Adipocyte (in vitro differentiated cells): Measurements from ENCODE around the gene SIDT2.

Experiments
- DNase-seq: peaks from one replicate; pipeline ENCODE4 v3.0.0-alpha.2; 2015; ENCODE audit warnings: low read depth
- H3K27me3 ChIP-seq: replicated peaks from 2 replicates; pipeline ENCODE4 v1.7.0; 2013; ENCODE audit warnings: mild to moderate bottlenecking, low read length, moderate library complexity; ENCODE audit not compliant: control insufficient read depth, insufficient read depth
- H3K36me3 ChIP-seq: 2 replicates; pipeline ENCODE4 v1.7.0; 2013; ENCODE audit warnings: low read length, mild to moderate bottlenecking, moderate library complexity; ENCODE audit not compliant: control insufficient read depth, insufficient read depth, severe bottlenecking
- H3K4me1 ChIP-seq: 2 replicates; pipeline ENCODE4 v1.7.0; 2013; ENCODE audit warnings: mild to moderate bottlenecking, low read length, moderate library complexity; ENCODE audit not compliant: control insufficient read depth, insufficient read depth
- H3K4me3 ChIP-seq: 2 replicates; pipeline ENCODE4 v1.7.0; 2013; ENCODE audit warnings: mild to moderate bottlenecking, low read length, moderate library complexity
- H3K9ac ChIP-seq: 2 replicates; pipeline ENCODE4 v1.7.0; 2013; ENCODE audit warnings: mild to moderate bottlenecking, low read length, moderate library complexity
- H3K9me3 ChIP-seq: 2 replicates; pipeline ENCODE4 v1.7.0; 2013; ENCODE audit warnings: mild to moderate bottlenecking, low read length, moderate library complexity; ENCODE audit not compliant: control insufficient read depth

Gene SIDT2

GRCh38 chr11:117146521-117146920, 32.0 kb upstream of the SIDT2 start:
- H3K27me3 ChIP-seq: no peaks in the 10 kb centered on the region
- peaks cover 28% of the 10 kb centered on the region for H3K4me1 ChIP-seq
- H3K4me3 ChIP-seq: peak overlapping the region; percentile 85
- peak; percentile 21 for DNase-seq
- H3K9ac ChIP-seq: no peak overlapping the region
- H3K9me3 ChIP-seq: no peaks in the 10 kb centered on the region
- peaks cover 23% of the 10 kb centered on the region for H3K36me3 ChIP-seq

GRCh38 chr11:117152066-117152465, 26.5 kb upstream of the SIDT2 start:
- H3K36me3 ChIP-seq: peaks cover 59% of the 10 kb centered on the region
- peaks cover 14% of the 10 kb centered on the region for H3K4me1 ChIP-seq
- no peaks in the 10 kb centered on the region for H3K9me3 ChIP-seq
- no peak overlapping the region for H3K4me3 ChIP-seq
- no peaks in the 10 kb centered on the region for H3K27me3 ChIP-seq
- H3K9ac ChIP-seq: no peak overlapping the region
- no peak for DNase-seq

GRCh38 chr11:117154468-117154867, 24.1 kb upstream of the SIDT2 start:
- Histone ChIP-seq H3K36me3 (peaks cover 59% of the 10 kb centered on the region), H3K9me3 (no peaks in the 10 kb centered on the region)
- DNase-seq: no peak

GRCh38 chr11:117157507-117157906, 21.0 kb upstream of the SIDT2 start:
- no peaks in the 10 kb centered on the region for H3K27me3 ChIP-seq
- DNase-seq: no peak
- peaks cover 7% of the 10 kb centered on the region for H3K4me1 ChIP-seq
- H3K4me3 ChIP-seq: no peak overlapping the region
- H3K9ac ChIP-seq: no peak overlapping the region
- H3K9me3 ChIP-seq: no peaks in the 10 kb centered on the region
- H3K36me3 ChIP-seq: peaks cover 81% of the 10 kb centered on the region

More at GRCh38 chr11:117154468-117154867, 24.1 kb upstream of the SIDT2 start:
- Histone ChIP-seq H3K4me1 (peaks cover 6% of the 10 kb centered on the region), H3K9ac (no peak overlapping the region), H3K4me3 (no peak overlapping the region), H3K27me3 (no peaks in the 10 kb centered on the region)

GRCh38 chr11:117159892-117160291, 18.7 kb upstream of the SIDT2 start:
- H3K36me3 ChIP-seq: peaks cover 83% of the 10 kb centered on the region
- H3K9ac ChIP-seq: no peak overlapping the region
- peaks cover 6% of the 10 kb centered on the region for H3K4me1 ChIP-seq
- no peak for DNase-seq
- no peak overlapping the region for H3K4me3 ChIP-seq
- no peaks in the 10 kb centered on the region for H3K27me3 ChIP-seq
- no peaks in the 10 kb centered on the region for H3K9me3 ChIP-seq

- Histone ChIP-seq H3K4me3 (no peak overlapping the region), H3K9ac (no peak overlapping the region), H3K4me1 (peaks cover 7% of the 10 kb centered on the region), H3K36me3 (peaks cover 82% of the 10 kb centered on the region), H3K9me3 (no peaks in the 10 kb centered on the region), H3K27me3 (no peaks in the 10 kb centered on the region)
- no peak for DNase-seq
Observed at GRCh38 chr11:117160826-117161225, 17.7 kb upstream of the SIDT2 start.

GRCh38 chr11:117166491-117166890, 12.1 kb upstream of the SIDT2 start:
- no peak for DNase-seq
- H3K4me1 ChIP-seq: peaks cover 32% of the 10 kb centered on the region
- H3K9ac ChIP-seq: no peak overlapping the region
- peaks cover 90% of the 10 kb centered on the region for H3K36me3 ChIP-seq
- H3K27me3 ChIP-seq: no peaks in the 10 kb centered on the region
- no peaks in the 10 kb centered on the region for H3K9me3 ChIP-seq
- no peak overlapping the region for H3K4me3 ChIP-seq

GRCh38 chr11:117169736-117170135, 8.8 kb upstream of the SIDT2 start:
- peaks cover 59% of the 10 kb centered on the region for H3K36me3 ChIP-seq
- no peak for DNase-seq

GRCh38 chr11:117170210-117170609, 8.3 kb upstream of the SIDT2 start:
- peaks cover 57% of the 10 kb centered on the region for H3K36me3 ChIP-seq
- no peaks in the 10 kb centered on the region for H3K27me3 ChIP-seq
- H3K9me3 ChIP-seq: no peaks in the 10 kb centered on the region
- no peak overlapping the region for H3K9ac ChIP-seq
- H3K4me3 ChIP-seq: no peak overlapping the region
- no peak for DNase-seq
- peaks cover 58% of the 10 kb centered on the region for H3K4me1 ChIP-seq

More at GRCh38 chr11:117169736-117170135, 8.8 kb upstream of the SIDT2 start:
- Histone ChIP-seq H3K27me3 (no peaks in the 10 kb centered on the region), H3K9ac (no peak overlapping the region), H3K4me1 (peaks cover 55% of the 10 kb centered on the region), H3K9me3 (no peaks in the 10 kb centered on the region), H3K4me3 (no peak overlapping the region)

GRCh38 chr11:117171007-117171403, 7.5 kb upstream of the SIDT2 start:
- no peaks in the 10 kb centered on the region for H3K9me3 ChIP-seq
- no peaks in the 10 kb centered on the region for H3K27me3 ChIP-seq
- H3K36me3 ChIP-seq: peaks cover 49% of the 10 kb centered on the region
- H3K9ac ChIP-seq: no peak overlapping the region
- H3K4me1 ChIP-seq: peaks cover 63% of the 10 kb centered on the region
- H3K4me3 ChIP-seq: no peak overlapping the region
- DNase-seq: no peak

- H3K9me3 ChIP-seq: no peaks in the 10 kb centered on the region
- peak overlapping the region; percentile 62 for H3K9ac ChIP-seq
- no peak overlapping the region for H3K4me3 ChIP-seq
- peaks cover 62% of the 10 kb centered on the region for H3K4me1 ChIP-seq
- H3K27me3 ChIP-seq: no peaks in the 10 kb centered on the region
- peak; percentile 34 for DNase-seq
- H3K36me3 ChIP-seq: peaks cover 44% of the 10 kb centered on the region
Observed at GRCh38 chr11:117171404-117172061, 7.0 kb upstream of the SIDT2 start.
